ENCODE data around the gene B4GALT5.

GRCh38 chr20:49646528-49646927 is 67.2 kb downstream of the B4GALT5 start:
- no peak for TF ChIP-seq POLR2AphosphoS5 (IDR thresholded peaks at IDR 0.05; ENCODE audit: low read depth, low read length)
- TF ChIP-seq POLR2A (IDR thresholded peaks at IDR 0.05; ENCODE audit: borderline replicate concordance, extremely low read depth, insufficient read depth, insufficient read length) = no peak
- no peak for TF ChIP-seq CTCF (IDR thresholded peaks at IDR 0.05 in 2 of 3, conservative IDR thresholded peaks at IDR 0.05 in 1 of 3; ENCODE audit: borderline replicate concordance in 1 of 3, insufficient read depth in 1 of 3, low read depth in 2 of 3, low read length in 2 of 3)
- no peak for TF ChIP-seq EZH2 (IDR thresholded peaks at IDR 0.05)
